HFF-Myc (cell line): ENCODE data around the gene UBE2D1.

Source experiments
- DNase-seq: peaks from one replicate; pipeline ENCODE4 v3.0.0-alpha.2; 2011; ENCODE audit warnings: low read depth; ENCODE audit errors: extremely low read depth
- H3K4me3 ChIP-seq: replicated peaks from 2 replicates; pipeline ENCODE4 v1.5.1; 2011; ENCODE audit warnings: low read depth, mild to moderate bottlenecking, control low read depth, low read length
- TF ChIP-seq, protein P1 (sequence below): IDR thresholded peaks from 2 replicates; pipeline ENCODE4 v1.5.1; 2012; ENCODE audit warnings: mild to moderate bottlenecking, low read depth, low read length, control low read depth; ENCODE audit errors: missing control alignments

The UBE2D1 gene

DNA sequence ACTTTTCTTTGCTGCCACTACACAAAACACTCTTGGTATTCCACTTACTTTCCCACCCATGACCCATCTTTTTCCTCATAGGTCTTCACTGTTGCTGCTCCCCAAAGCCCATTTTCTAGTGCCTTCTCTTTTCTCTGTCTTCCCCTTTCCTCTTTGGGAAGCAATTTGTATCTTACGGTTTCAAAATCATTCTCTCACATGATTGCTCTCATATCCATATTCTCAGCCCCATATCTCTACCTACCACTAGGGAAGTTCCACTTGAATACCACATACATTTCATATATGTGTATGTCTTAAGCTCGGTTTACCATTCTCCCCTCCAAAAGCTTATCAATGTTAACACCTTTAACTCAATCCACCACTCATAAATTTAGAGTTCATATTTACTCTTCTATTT lies 3.2 kb upstream of the UBE2D1 start:
- H3K4me3 ChIP-seq: no peak overlapping the region
- DNase-seq: no peak
- TF ChIP-seq, protein P1, sequence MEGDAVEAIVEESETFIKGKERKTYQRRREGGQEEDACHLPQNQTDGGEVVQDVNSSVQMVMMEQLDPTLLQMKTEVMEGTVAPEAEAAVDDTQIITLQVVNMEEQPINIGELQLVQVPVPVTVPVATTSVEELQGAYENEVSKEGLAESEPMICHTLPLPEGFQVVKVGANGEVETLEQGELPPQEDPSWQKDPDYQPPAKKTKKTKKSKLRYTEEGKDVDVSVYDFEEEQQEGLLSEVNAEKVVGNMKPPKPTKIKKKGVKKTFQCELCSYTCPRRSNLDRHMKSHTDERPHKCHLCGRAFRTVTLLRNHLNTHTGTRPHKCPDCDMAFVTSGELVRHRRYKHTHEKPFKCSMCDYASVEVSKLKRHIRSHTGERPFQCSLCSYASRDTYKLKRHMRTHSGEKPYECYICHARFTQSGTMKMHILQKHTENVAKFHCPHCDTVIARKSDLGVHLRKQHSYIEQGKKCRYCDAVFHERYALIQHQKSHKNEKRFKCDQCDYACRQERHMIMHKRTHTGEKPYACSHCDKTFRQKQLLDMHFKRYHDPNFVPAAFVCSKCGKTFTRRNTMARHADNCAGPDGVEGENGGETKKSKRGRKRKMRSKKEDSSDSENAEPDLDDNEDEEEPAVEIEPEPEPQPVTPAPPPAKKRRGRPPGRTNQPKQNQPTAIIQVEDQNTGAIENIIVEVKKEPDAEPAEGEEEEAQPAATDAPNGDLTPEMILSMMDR: no peak

DNA sequence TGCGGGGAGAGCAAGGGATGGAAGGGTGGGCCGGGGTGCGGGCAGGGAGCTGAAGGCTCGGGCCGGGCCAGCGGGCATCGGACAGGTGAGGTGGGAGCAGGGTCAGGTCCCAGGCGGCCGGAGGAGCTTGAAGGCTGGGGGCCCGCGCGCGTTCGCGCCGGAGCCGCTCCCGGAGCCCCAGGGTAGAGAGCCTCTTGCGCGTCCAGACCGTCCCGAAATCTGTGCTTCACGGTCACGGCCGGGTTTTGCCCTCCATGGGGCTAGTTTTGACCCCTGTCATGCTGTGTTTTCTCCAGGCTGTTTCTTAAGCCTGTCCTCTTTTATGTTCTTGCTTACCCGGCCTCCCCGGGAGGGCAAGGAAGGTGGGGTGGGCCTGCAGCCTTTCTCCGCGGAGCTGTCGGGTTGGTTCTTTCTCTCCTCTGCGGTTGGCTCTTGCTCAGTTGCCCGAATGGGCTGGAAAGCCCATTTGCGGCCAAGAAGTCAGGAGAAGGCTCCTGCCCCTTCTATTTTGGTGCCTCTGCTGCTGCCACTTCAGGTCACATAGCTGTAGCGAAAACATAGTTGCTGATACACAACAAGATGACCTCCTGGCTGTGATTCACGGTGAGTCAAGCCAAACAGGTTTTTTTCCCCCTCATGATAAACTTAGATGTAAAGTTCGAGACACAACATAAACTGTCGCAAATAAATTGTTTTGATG lies 650 bp downstream of the UBE2D1 start:
- H3K4me3 ChIP-seq: peak overlapping the region; percentile 87
- TF ChIP-seq, protein P1: no peak
- DNase-seq: no peak

DNA sequence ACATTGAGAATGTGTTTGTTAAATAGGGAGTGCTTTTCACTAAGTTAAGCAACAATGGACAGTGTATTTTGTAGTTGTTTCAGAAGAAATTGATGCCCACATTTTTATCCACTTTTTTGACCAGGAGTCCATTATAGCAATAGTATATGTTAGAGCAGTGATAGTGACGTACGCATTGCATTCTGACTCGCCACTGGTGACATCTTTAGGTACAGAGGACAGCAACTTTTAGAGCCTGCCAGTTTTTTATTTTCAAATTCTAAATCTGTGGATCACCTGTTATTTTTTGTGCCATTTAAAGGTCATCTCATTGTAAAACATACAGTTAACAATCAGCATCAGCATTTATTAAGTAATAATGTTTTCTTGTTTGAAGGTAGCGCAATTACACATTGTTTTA lies 1.4 kb downstream of the UBE2D1 start:
- DNase-seq: no peak
- TF ChIP-seq, protein P1: no peak
- peak overlapping the region; percentile 87 for H3K4me3 ChIP-seq

DNA sequence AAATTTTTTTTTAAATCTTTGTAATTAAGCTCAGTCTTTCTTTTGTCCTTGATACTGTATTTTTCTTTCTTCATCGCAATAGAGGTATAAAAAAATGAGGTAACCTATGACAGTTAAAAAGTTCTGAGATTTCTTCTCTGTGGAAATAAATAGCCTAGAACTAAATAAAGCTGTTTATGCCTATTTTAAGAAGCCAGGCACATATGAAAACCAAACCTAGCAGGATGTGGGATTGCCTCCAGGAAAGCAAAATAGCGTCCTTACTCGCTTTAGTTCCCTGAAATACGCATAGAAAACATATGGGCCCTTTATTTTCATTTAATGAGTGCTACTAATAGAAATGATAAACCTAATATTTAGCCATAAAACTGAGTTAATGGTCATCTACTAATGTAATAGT lies 6.6 kb downstream of the UBE2D1 start:
- H3K4me3 ChIP-seq: no peak overlapping the region
- DNase-seq: no peak
- TF ChIP-seq, protein P1: no peak

DNA sequence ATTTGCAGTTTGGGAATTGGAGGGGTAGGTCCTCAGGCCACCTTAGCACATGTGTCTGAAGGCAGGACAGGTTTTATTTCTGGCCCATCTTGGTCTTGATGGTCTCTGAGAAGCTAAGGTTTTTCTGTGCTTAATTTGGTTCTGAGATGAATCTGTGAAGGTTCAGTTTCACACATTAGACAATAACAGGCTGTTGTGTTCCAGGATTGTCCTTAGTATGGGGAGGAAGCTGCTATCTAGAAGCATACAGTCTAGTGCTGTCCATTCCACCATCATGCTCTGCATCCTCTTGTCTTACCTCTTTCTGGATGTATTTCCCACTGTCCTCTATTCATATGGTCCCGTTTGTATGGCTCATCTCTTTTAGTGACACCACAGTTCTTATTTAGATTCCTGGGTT lies 7.1 kb downstream of the UBE2D1 start:
- TF ChIP-seq, protein P1: no peak
- DNase-seq: no peak
- no peak overlapping the region for H3K4me3 ChIP-seq

DNA sequence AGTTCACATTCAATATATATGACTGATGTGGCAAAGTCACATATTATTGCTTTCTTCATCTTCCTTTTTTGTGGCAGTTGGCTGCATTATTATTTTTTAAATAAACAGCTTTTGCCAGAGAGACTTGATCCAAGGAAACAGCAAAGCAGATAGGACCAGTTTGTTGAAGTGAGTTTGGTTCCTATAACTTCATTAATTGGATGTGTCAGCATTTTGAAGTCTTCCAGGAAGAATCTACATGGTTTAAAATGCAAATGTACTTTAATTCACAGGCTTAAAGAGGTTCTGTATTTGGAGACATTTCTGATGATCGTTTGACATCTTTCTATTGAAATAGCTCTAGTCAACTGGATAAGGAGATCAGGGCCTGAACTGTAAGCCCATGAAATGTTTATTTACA lies 13.2 kb downstream of the UBE2D1 start:
- DNase-seq: no peak
- H3K4me3 ChIP-seq: no peak overlapping the region
- TF ChIP-seq, protein P1: no peak

DNA sequence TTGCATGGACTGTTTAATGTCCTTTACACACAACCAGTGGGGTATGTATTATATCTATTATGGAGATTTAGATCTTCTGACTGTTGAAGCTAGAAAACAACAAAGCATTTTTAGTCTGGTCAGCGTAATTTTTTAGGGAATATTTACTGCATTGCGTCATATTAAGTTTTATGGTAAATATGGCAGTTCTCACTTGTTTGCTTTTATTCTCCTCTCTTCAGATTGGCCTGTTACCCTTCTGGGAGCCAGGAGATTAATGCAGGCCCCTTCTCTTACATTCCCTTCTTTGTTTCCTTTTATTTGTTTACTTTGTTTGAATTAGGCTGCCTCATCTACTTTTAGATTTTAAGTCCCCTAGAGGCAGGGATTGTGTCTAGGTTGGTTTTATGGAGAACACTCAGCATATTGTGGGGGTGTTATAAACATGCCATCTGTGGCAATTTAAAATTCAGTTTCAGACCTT lies 13.8 kb downstream of the UBE2D1 start:
- H3K4me3 ChIP-seq: no peak overlapping the region
- TF ChIP-seq, protein P1: no peak
- DNase-seq: no peak
